Caco-2 (cell line): ENCODE data around the gene PDK2. TPM values are rescaled to one million over a fixed set of nuclear protein-coding genes. Genes with fewer than 3 reads are reported as not detected.

Source experiments
- BruUV-seq: library from RNA; stranded (reverse); fragments of 400-500 nt; replicated peaks from 2 replicates; lab custom pipeline; 2021; lab: Mats Ljungman, UMichigan
- CTCF ChIA-PET: fragments of 300-600 bp; sonication (Branson Sonifier 250); formaldehyde crosslinking; loops from one replicate; lab custom pipeline; 2022; ENCODE audit warnings: antibody characterized with exemption; lab: Charles Lee
- POLR2A ChIA-PET: fragments of 300-600 bp; sonication (Branson Sonifier 250); formaldehyde crosslinking; loops from one replicate; lab custom pipeline; 2022; ENCODE audit warnings: antibody characterized with exemption; lab: Charles Lee
- DNase-seq, 2 experiments: peaks; one replicate each; pipeline versions ENCODE4 v3.0.0 to v3.0.0-alpha.2; 2020 to 2022
- H3K27me3 ChIP-seq: replicated peaks from 2 replicates; pipeline ENCODE4 v1.6.0; 2011; ENCODE audit warnings: low read length; ENCODE audit not compliant: control insufficient read depth, insufficient read depth
- H3K36me3 ChIP-seq: 2 replicates; pipeline ENCODE4 v1.5.1; 2011; ENCODE audit warnings: low read length; ENCODE audit not compliant: control insufficient read depth, insufficient read depth
- H3K4me1 ChIP-seq: fragments of 250-450 bp; sonication (Bioruptor Pico); 2 replicates; pipeline ENCODE4 v1.5.1; 2020; ENCODE audit warnings: mild to moderate bottlenecking
- H3K4me3 ChIP-seq: 2 replicates; pipeline ENCODE4 v1.5.1; 2011; ENCODE audit warnings: low read depth, mild to moderate bottlenecking, control low read depth, low read length
- H3K9me3 ChIP-seq: fragments of 250-450 bp; sonication (Bioruptor Pico); 2 replicates; pipeline ENCODE4 v1.5.1; 2020; ENCODE audit warnings: mild to moderate bottlenecking, moderate library complexity
- H3K27ac Mint-ChIP-seq: one replicate; pipeline ENCODE4 v1.8.0; 2022; ENCODE audit warnings: mixed read lengths; ENCODE audit not compliant: unreplicated experiment
- H3K27me3 Mint-ChIP-seq: one replicate; pipeline ENCODE4 v1.8.0; 2022; ENCODE audit warnings: mixed read lengths; ENCODE audit not compliant: insufficient read depth, unreplicated experiment
- H3K36me3 Mint-ChIP-seq: one replicate; pipeline ENCODE4 v1.8.0; 2022; ENCODE audit warnings: mild to moderate bottlenecking, mixed read lengths; ENCODE audit not compliant: insufficient read depth, unreplicated experiment
- H3K4me1 Mint-ChIP-seq: one replicate; pipeline ENCODE4 v1.8.0; 2022; ENCODE audit warnings: low read depth, mixed read lengths; ENCODE audit not compliant: unreplicated experiment
- H3K4me3 Mint-ChIP-seq: one replicate; pipeline ENCODE4 v1.8.0; 2022; ENCODE audit warnings: mild to moderate bottlenecking, moderate library complexity, mixed read lengths; ENCODE audit not compliant: unreplicated experiment
- H3K9me3 Mint-ChIP-seq: one replicate; pipeline ENCODE4 v1.8.0; 2022; ENCODE audit warnings: mixed read lengths; ENCODE audit not compliant: unreplicated experiment
- CTCF ChIP-seq, 2 experiments: fragments of 200-600 bp in 1 of 2; IDR thresholded peaks; 1 replicate in 1 of 2; 2 replicates in 1 of 2; pipeline versions ENCODE4 v1.5.1 to v1.8.0; 2011 to 2022; ENCODE audit warnings: antibody characterized with exemption in 1 of 2, control low read depth in 1 of 2, inconsistent platforms in 1 of 2, low read depth in 1 of 2, low read length in 1 of 2, mild to moderate bottlenecking in 1 of 2, moderate library complexity in 1 of 2; ENCODE audit not compliant: insufficient read depth in 1 of 2, severe bottlenecking in 1 of 2, unreplicated experiment in 1 of 2
- intact Hi-C: fragments of 100-400 bp; cut with micrococcal nuclease; formaldehyde crosslinking; loops from one replicate; pipeline ENCODE4 v1.10.0; 2022; ENCODE audit not compliant: unreplicated experiment
- total RNA-seq: library from RNA; stranded (reverse); gene quantifications from 2 replicates; pipeline ENCODE4 v1.2.3, GENCODE V29; 2022

The PDK2 gene
- total RNA-seq, 1 experiment from 2014 or later, result 10.5 TPM

- ChIA-PET POLR2A (no interaction called here), CTCF (interaction anchor here (0.6 to 2.6 kb wide), 4 partner anchors 14 to 365 kb away, joined by 3 to 8 read pairs (median 4); no protein-coding TSS in a partner anchor)
- Histone ChIP-seq H3K9me3 (no peaks in the 10 kb centered on the region), H3K36me3 (peaks cover 29% of the 10 kb centered on the region), H3K4me1 (peaks cover 19% of the 10 kb centered on the region), H3K4me3 (no peak overlapping the region), H3K27me3 (no peaks in the 10 kb centered on the region)
- H3K4me1 Mint-ChIP-seq, result peaks cover 22% of the 10 kb centered on the region
- BruUV-seq, result no TSS peak
- H3K27me3 Mint-ChIP-seq, result no peaks in the 10 kb centered on the region
- TF ChIP-seq CTCF (IDR thresholded peaks at IDR 0.05; ENCODE audit: insufficient read depth in 1 of 2, low read depth in 1 of 2, low read length in 1 of 2, severe bottlenecking in 1 of 2, unreplicated experiment in 1 of 2), result no peak
- DNase-seq, result no peak
- intact Hi-C loops, result no loop called here
- H3K27ac Mint-ChIP-seq, result peak overlapping the region; percentile 23
- peaks cover 64% of the 10 kb centered on the region for H3K36me3 Mint-ChIP-seq
- H3K4me3 Mint-ChIP-seq, result no peak overlapping the region
- H3K9me3 Mint-ChIP-seq, result no peaks in the 10 kb centered on the region
These were observed 40.4 kb downstream of the PDK2 start for GRCh38 chr17:50135316-50136095.

DNA sequence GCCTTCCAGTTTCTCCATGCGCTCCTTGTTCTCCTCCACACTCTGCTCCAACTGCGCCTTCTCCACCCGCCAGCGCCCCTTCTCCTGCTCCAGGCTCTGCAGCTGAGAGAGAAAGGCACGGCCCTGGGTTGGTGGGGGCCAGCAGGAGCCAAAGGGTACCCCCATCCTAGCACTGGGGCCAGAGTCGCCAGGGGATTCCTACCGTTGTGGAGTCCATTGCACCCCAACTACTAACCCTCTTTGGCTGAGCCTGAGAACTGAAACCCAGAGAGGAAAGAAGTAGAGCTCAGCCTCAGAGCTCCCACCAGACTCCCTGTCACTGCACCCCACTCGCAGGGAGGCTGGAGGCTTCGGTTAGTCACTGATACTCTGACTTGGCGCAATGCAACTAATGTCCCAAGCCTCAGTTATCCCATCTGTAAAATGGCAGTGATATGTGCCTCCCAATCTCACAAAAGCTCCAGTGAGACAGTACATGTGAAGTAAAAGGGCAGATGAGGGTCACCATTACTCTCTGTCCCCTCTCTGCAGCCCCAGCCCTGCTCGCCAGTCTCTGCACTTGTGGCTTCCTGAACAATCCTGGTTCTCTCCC lies 41.0 kb downstream of the PDK2 start:
- Mint-ChIP-seq H3K9me3 (no peaks in the 10 kb centered on the region), H3K27ac (peak overlapping the region; percentile 7), H3K4me1 (peaks cover 16% of the 10 kb centered on the region), H3K27me3 (no peaks in the 10 kb centered on the region), H3K4me3 (no peak overlapping the region), H3K36me3 (peaks cover 64% of the 10 kb centered on the region)
- Histone ChIP-seq H3K4me3 (no peak overlapping the region), H3K9me3 (no peaks in the 10 kb centered on the region), H3K27me3 (no peaks in the 10 kb centered on the region), H3K4me1 (peaks cover 12% of the 10 kb centered on the region), H3K36me3 (peaks cover 32% of the 10 kb centered on the region)
- BruUV-seq, result no TSS peak
- no peak for TF ChIP-seq CTCF (IDR thresholded peaks at IDR 0.05; ENCODE audit: insufficient read depth in 1 of 2, low read depth in 1 of 2, low read length in 1 of 2, severe bottlenecking in 1 of 2, unreplicated experiment in 1 of 2)
- intact Hi-C loops, result no loop called here
- POLR2A ChIA-PET, result no interaction called here
- CTCF ChIA-PET, result interaction anchor here (0.6 to 2.6 kb wide), 4 partner anchors 13 to 246 kb away, joined by 4 to 8 read pairs (median 4); no protein-coding TSS in a partner anchor
- no peak for DNase-seq

- TF ChIP-seq CTCF (IDR thresholded peaks at IDR 0.05; ENCODE audit: insufficient read depth in 1 of 2, low read depth in 1 of 2, low read length in 1 of 2, severe bottlenecking in 1 of 2, unreplicated experiment in 1 of 2), result no peak
- Mint-ChIP-seq H3K27ac (peak overlapping the region; percentile 7), H3K36me3 (peaks cover 64% of the 10 kb centered on the region), H3K4me3 (no peak overlapping the region), H3K9me3 (no peaks in the 10 kb centered on the region), H3K27me3 (no peaks in the 10 kb centered on the region), H3K4me1 (peaks cover 16% of the 10 kb centered on the region)
- no TSS peak for BruUV-seq
- peaks cover 32% of the 10 kb centered on the region for H3K36me3 ChIP-seq
- ChIA-PET CTCF (interaction anchor here (0.6 to 1.5 kb wide), 3 partner anchors 13 to 247 kb away, joined by 4 to 5 read pairs (median 4); no protein-coding TSS in a partner anchor), POLR2A (interaction anchor here (0.6 kb wide), 1 partner anchor 271 kb away, joined by 3 read pairs; no protein-coding TSS in a partner anchor)
- H3K4me1 ChIP-seq, result peaks cover 12% of the 10 kb centered on the region
- H3K9me3 ChIP-seq, result no peaks in the 10 kb centered on the region
- intact Hi-C loops, result no loop called here
- H3K4me3 ChIP-seq, result no peak overlapping the region
- H3K27me3 ChIP-seq, result no peaks in the 10 kb centered on the region
- DNase-seq, result no peak
These were observed 41.9 kb downstream of the PDK2 start for GRCh38 chr17:50137042-50137441.
